GM18951 (cell line): ENCODE results near the gene SRSF7.
"Not testable (repeated sequence)": the region's sequence is repeated elsewhere in the genome, so short reads cannot be mapped to it uniquely, and the experiment has no call there.

Experiments
- POLR2A ChIP-seq: IDR thresholded peaks from 4 replicates; pipeline ENCODE4 v1.6.1; 2011; ENCODE audit warnings: mild to moderate bottlenecking; ENCODE audit not compliant: insufficient read length, insufficient read depth; ENCODE audit errors: extremely low read depth
- in situ Hi-C: fragments of 300-500 bp; cut with MboI; formaldehyde crosslinking; loops from one replicate; pipeline ENCODE4 v1.12.0; 2022; ENCODE audit warnings: low sequenced_read_pairs, mixed read lengths, inconsistent platforms; ENCODE audit not compliant: unreplicated experiment

The SRSF7 gene

DNA sequence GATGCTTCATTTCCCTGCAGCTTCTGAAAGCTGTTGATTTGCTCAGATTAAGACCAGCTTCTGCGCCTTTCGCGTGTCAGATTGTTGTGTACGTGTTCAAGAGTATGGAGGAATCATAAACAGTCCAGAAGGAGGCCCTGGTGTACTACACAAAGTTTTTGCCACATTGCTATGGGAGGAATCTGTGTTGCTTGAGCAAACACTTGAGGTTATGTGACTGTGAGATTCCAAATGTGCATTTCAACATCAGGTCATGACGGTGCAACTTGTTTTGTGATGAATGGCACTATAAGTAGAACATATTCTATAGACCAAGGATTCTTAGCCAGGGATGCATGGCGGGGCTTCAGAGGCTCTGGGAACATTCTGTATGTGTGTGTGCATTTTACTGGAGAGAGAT lies 35.0 kb downstream of the SRSF7 start:
- no peak for TF ChIP-seq POLR2A
- in situ Hi-C loops = no loop called here

DNA sequence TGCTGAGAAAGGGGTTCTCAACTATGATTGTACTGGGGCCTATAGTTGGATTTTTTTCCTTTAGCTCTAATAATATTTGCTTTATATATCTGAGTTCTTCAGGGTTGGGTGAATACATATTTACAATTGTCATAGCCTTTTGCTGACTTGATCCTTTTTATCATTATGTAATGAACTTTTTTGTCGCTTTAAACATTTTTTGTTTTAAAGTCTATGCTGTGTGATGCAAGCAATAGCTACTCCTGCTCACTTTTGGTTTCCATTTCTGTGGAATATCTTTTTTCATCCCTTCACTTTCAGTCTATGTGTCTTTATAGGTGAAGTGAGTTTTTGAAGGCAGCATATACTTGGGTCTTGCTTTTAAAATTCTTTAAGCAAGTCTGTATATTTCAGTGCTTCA lies 36.2 kb downstream of the SRSF7 start:
- in situ Hi-C loops = not testable (repeated sequence)

DNA sequence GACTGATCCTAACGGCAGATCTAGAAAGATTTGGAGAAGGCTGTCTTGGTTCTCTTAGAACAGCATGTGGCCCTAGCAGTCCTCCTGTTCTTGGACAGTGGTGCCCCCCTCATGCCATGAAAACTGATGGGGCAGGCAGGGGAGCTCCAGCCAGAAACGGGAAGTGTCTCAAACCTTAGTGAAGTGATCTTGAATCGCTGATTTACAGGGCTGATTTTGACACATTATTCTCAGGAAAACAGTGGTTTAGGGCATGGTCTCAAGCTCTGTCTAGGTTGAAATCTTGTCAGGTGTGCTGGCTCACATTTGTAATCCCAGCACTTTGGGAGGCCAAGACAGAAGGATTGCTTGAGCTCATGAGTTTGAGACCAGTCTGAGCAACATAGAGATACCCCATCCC lies 37.8 kb downstream of the SRSF7 start:
- no peak for TF ChIP-seq POLR2A
- in situ Hi-C loops = no loop called here

DNA sequence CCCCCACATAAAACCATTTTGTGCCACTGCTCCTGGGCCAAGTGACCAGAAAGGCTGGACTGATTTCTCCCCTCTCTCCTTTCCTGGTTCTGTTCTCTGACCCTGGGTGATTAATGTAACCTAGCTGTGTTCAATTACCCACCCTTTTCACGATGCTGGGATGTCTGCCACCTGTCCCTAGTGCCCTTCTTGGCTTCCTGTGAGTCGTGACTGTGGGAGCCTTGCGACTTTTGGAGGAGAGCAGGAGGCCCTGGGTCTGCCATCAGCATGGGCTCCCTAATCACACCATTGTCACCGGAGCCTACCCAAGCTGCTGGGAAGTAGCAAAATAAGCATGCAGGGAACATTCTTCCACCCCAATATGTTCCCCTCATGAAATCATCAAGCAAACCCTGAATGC lies 38.3 kb downstream of the SRSF7 start:
- in situ Hi-C loops = no loop called here
- no peak for TF ChIP-seq POLR2A

DNA sequence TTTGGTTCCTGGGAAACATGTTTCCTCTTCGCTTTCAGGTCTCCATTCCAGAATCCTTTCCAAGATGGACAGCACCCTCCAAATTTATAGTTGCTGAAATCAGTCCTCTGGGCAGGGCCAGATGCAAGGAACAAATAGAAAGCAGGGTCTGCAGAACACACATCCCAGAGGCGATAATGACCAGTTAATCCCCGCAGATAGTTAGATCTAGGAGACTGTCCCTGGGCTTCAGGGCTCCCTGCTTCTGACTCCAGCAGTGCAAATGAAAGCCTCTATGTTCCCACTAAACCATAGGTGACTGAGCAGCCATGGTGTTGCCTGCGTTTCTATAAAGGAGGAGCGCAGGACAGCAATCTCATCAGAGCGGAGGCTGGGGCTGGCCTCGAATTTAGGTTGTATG lies 38.7 kb downstream of the SRSF7 start:
- no peak for TF ChIP-seq POLR2A
- in situ Hi-C loops = no loop called here

DNA sequence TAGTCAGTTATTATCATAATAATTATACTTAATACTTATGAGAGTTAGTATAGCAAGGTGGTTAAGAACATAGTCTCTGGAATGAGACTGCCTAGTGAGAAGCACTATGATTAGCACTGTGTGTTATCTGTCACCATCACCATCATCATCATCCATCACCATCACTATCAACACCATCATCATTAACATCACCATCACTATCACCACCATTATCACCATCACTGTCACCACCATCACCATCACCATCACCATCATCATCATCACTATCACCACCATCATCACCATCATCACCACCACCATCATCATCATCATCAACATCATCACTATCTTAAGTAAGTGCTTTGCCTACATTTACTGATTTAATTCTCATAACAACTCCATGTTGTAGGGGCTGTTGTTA lies 39.6 kb downstream of the SRSF7 start:
- TF ChIP-seq POLR2A = no peak
- in situ Hi-C loops = no loop called here

DNA sequence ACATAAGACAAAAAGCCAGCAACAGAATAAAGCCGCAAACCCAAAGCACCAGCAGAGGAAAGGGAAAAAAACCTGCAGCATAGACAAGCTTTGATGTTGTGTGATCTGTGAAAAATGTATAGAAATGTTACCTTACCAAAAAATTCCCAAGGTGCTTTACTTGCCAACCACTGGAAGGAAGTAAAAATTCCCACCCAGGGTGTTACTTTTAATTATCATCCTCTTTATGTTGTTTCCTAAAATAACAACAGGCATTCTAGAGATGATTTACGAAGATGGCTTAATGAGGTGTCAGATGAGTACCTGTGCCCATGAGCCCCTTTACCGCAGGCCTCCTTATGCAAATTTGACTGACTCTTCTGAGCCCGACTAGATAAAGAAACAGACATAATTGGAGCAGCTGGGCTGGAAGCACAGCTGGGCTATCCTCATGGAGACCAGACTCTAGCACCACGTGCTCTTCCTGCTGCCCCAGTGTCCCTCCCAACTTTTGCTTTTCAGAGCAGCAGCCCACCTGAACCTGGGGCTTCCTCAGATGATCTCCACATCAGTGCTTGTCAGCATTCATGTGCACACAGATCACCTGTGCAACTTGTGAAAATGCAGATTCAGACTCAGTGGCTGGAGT lies 41.5 kb downstream of the SRSF7 start:
- in situ Hi-C loops = no loop called here
- TF ChIP-seq POLR2A = no peak

DNA sequence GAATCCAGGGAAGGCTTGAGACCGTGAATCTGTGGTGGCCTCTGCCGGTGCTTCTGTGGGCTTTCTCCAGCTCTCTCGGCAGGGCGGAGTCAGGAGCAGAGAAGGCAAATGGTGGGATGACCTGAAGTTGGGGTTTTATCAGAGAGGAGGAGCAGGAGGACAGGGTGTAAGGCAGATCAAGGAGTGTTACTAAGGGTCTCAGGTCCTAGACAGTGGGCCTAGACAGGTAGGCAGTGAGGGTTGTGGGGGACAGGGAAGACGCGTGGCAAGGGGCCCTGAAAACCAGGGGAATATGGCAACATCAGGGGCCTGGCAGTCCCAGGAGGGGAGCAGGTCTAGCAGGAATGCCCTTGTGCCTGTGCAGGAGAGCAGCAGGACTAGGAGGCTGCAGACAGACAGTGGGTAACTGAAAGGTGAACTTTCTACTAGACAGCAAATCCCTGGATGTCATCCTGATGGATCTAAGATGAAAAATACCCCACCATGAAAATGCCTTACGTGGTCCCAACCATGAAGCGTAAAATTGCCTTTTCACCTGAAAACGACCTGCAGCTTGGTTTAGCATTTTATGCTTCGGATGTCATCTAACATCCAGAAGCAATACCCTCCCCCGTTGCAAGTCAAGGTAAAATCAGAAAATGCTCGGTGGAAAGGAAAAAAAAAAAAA lies 42.1 kb downstream of the SRSF7 start:
- no peak for TF ChIP-seq POLR2A

DNA sequence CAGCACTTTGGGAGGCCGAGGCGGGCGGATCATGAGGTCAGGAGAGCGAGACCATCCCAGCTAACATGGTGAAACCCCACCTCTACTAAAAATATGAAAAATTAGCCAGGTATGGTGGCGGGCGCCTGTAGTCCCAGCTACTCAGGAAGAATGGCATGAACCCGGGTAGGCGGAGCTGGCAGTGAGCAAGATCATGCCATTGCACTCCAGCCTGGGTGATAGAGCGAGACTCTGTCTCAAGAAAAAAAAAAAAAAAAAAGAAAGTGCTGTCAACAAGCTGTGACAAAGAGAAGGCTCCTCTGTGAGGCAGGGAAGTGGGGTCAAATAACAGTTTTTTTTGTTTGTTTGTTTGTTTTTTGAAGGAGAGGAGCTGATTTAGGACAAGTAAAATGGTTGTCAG lies 42.7 kb downstream of the SRSF7 start:
- in situ Hi-C loops = not testable (repeated sequence)

More for the DNA sequence above, 42.1 kb downstream of the SRSF7 start:
- in situ Hi-C loops = no loop called here

DNA sequence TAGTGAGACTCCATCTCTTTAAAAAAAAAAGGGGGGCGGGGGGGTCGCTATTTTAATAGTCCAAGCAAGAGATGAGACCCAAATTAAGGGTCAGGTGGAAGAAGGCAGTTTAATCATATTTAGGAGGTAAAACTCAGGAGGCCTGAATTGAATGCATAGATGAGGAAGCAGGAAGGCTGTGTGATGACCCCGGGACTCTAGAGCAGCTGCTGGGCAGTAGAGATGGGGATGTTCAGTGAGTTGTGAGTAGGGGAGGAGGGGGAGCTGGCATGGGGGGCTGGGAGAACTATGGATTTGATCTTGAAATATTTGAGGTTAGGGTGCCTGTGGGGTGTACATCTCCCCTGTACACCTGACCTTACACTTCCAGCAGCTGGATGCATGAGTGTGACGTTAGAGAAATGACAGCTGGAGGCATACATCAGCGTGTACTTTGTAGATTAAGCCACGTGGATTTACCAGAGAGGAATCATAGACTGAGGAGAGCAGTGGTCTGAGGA lies 44.3 kb downstream of the SRSF7 start:
- TF ChIP-seq POLR2A = no peak
- in situ Hi-C loops = no loop called here

DNA sequence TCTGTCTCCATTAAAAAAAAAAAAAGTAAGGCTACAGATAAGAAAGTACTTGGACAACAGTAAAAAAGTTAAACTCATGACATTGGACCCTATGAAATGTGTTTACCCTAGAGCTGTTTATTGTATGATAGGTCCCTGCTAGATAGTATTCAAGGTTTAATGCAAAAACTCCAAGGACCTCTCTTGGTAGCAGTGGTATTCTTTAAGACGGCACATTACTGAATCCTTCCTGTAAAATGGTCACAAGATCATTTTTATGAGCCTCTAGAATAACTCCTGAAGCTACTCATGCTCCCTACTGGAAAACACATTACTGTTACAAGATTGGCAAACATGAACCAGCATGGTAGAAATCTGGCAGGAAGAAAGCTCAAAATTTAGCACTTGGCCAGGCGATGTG lies 46.5 kb downstream of the SRSF7 start:
- in situ Hi-C loops = no loop called here

DNA sequence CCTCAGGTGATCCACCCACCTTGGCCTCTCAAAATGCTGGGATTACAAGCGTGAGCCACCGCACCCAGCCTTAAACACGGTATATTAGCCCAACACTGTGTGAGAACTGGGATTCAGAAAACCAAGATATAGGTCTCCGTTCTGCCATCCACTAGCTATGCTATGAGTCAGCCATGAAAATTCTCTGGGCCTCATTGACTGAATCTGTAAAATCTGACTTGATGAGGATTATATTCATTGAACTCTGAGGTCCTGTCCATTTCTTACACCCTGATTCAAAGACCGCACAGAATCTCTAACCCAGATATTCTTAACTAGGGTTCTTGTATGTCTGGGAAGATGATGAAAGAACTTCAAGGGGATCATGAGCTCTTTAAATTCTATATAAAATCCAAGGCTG lies 47.8 kb downstream of the SRSF7 start:
- in situ Hi-C loops = not testable (repeated sequence)

More for the DNA sequence above, 46.5 kb downstream of the SRSF7 start:
- TF ChIP-seq POLR2A = no peak

DNA sequence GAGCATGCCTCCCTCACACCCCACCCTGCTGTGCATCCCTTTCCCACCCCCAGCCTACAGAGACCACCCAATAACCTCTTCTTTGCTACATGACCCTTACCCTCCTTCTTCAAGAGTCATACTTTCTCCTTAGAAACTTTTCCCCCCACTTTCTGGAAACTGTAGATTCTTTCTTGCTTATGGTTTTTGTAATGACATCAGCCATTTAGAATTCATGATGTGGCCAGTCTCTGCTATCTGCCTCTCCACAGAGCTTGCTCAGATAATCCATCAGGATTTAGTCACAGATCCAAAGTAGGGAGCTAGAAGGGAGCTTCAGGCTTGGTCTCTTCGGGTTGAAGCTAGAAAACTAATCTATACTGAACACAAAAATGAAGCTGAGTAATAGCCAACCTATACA lies 48.7 kb downstream of the SRSF7 start:
- no peak for TF ChIP-seq POLR2A
- in situ Hi-C loops = no loop called here

DNA sequence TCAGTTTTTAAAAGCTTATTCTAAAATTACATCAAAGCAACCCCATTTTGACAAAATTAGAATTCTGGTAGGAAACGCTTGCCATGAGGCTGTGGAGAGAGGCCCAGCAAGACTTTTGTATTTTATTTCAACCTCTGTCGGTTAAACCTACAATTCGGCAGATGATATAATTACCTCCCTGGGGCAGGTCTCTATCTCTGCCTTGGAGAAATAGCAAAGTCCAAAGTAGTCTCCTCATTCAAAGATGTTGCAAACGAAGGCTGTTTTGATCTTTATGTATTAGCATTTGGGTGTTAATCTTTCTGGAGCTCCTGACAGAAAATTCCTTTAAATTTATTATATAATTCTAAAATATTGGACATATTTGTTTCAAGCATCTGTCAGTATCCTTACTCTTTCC lies 49.6 kb downstream of the SRSF7 start:
- in situ Hi-C loops = no loop called here
- TF ChIP-seq POLR2A = no peak

DNA sequence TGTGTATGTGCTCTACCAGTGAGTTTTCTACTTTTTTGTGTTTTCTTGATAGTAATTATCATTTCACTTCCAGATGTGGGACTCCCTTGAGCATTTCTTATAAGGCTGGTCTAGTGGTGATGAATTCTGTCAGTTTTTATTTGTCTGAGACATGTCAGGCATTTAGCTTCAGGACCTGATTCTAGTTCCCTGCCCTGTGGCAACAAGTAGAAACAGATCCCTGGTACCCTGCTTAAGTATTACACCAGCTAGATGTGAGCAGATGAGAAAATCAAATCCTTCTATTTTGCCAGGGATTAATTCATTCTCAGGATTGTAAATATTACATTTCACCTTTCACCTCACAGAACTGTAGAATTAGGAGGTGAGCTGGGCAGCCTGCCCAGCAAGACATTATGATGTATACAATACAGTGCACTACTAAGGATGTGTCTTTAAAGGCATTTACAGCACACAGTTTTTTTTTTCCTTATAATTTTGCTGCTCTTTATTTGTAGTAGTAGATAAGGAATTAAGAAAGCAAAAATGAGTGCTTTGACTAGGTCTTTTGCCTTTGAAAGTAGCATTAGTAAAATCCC lies 50.2 kb downstream of the SRSF7 start:
- in situ Hi-C loops = no loop called here
- no peak for TF ChIP-seq POLR2A
